ENCODE results near the gene SSTR3.

SSTR3 gene

DNA sequence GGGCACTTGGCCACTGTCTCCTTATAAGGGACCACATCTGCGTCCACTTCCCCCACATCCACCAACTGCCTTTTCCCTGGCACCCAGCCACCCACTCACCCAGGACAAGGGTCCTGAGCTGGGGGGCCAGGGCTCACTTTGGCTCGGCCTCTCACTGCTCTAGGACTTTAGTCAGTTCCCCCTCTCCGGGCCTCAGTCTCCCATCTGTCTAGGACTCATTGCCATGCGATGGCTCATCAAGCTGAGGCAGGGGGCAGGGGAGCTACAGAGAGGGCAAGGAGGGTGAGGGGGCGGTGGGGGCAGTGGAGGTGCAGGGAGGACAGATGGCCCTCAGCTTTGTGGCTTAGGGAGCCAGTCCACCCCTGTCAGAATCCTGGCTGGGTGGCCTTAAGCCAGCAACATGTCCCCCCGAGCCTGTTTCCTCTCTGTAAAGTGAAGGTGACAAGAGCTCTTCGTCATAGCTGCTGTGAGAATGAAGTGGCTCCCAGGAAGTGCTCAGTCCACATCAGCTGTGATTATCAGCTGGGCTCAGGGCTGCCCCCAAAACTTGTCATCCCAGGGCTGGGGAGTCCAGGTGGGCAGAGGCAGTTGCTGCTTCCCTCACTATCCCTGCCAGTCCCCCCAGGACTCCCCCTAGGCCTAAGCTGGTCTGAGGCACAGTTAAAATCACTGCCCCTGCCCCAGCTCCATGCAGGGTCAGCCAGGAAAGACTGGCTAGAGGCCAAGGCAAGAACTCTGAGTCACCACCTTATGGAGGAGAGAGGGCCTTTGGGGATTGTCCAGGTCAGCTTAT is 16.9 kb upstream of the SSTR3 start:
- peak; percentile 66 for DNase-seq (ENCODE audit: low spot score)

DNA sequence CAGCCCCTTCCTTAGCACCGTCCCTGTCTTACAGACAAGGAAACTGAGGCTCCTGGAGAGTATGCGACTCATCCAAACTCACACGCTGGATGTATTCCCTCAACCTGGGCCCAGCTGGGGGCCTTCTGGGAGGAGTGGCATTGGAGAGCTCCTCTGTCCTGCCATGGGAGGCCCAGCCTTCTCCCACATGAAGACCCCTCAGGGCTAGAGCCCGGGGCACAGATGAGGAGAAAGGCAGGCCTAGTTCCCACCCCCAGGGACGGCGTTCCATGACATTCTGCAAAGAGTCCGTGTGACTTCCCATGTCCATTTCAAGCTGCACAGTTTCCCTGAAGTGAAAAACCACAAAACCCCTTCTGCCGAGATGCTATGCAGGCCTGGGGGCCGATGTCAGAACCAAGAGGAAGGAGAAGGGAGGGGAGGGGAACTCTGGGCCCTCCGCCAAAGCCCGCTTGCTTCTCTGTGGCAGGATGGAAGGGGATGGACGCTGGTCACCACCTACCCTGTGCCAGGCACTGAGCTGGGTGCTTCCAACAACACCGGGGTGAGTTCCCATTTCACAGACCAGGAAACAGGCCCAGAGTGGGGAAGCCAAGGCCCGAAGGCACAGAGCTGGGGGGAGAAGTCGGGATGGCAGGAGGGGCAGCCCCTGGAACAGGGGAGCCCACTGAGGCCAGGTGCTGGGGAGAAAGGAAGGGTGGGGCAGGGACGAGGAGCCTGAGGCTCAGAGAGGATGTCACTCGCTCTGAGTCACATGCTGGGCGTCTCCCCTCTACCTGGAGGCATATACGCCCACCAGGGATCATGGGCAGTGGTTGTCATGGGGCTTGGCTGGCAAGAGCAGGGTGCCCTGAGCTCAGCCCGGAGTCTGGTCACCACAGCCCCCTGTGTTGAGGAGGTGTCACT is 16.1 kb upstream of the SSTR3 start:
- no peak for DNase-seq (ENCODE audit: low spot score)

DNA sequence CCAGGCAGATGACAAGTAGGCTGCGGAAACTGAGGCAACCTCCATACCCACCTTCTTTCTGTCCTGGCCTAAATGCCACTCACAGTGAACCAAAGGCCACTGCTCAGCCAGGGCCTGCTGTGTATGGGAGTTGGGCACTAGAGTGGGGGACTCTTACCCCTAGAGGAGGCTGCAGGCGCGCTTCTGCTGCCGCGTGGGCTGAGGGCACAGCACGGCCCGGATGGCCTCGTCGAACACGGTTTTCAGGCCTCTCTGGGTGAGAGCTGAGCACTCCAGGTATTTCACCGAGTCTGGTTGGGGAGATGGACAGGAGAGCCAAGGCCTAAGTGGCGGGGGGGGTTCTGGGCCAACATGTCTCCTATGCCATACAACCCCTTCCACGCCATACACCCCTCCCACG is 14.2 kb upstream of the SSTR3 start:
- no peak for DNase-seq (ENCODE audit: low spot score)

DNA sequence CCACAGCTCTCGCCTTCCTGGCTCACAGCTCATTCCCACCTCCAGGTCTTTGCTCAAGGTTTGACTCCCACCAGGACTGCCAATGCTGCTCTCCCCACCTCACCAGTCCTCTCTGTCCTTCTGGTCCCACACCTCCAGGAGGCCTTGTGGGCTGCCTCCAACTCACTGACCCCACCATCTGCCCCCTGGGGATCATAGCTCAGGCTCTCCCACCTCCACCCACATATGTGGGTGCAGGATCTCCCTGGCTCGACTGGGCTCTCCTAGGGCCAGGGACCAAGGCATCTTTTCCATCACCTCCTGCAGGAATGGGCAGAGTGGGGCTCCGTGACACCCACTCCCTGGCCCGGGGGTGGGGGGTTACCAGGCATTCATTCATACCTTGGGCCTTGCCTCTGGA is 13.8 kb upstream of the SSTR3 start:
- no peak for DNase-seq (ENCODE audit: low spot score)

DNA sequence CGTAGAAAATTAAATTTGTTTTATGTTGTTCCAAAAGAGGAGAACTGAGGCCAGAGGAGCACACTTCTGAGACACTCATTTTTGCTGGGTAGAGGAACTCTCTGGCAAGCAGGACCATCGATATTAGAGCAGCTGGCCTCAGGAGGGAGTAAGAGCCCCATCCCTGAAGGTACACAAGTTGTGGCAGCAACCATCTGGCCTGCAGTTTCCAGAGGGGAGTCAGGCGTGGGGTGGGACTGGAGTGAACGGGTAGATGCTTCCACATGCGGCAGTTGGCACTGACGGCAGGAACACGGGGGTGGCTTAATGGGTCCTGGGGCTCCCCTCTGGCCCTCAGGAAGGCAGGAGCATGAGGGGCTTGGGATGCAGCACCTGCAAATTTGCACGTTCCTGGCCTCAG is 13.2 kb upstream of the SSTR3 start:
- DNase-seq (ENCODE audit: low spot score) = no peak

DNA sequence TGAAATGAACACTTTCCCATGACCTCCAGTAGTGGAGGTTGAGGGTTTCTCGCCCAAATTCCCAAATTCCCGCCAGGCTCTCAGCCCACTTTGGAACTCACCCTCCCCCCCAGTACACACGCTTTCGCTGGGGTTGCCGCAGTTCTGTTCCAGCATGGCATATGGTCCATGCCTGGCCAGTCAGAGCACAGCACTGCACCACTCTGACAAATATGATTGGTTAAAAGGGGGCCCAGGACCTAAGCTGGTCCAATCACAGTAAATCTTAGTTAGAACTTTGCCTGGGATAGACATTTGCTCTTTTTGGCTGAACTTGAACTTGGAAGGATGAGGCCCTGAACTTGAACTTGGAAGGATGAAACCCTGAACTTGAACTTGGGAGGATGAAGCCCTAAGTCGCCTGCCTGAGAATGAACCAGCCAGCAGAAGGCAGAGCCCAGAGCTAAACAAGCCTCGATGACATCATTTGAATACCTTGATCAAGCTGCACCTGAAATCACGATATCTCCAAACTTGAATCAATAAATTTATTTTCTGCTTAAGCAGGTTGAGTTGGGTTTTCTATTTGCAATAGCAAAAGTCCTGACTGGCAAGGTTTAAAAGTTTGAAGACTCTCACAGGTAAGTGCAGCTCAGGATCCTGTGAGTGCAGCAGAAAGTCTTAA is 12.6 kb upstream of the SSTR3 start:
- DNase-seq (ENCODE audit: low spot score) = no peak

DNA sequence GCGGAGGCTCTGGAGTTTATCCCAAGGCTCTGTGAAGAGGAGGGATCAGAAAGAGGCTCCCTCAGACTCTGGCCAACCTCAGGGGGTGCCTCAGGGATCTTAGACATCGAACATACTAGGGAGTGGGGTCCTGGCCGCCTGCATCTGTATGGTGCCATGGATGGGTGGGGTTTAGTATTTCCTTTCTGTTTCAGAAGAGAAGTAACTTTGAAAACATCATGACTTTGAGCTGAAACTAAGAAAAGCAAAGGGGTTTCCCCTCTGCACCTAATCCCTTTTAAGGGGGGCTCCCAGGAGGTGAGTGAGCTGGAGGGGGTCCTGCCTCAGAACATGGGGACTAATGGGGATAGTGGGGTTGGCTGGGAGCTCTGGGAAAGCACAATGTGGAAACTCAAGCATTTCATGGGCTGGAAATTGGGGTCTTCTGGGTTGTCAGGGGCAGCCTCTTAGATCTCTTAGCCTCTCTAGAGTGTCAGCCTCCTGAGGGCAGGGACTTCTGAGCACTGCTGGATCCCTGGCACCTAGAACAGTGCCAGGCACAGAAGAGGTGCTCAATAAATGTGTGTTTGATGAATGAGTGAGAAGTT is 11.8 kb upstream of the SSTR3 start:
- no peak for DNase-seq (ENCODE audit: low spot score)

DNA sequence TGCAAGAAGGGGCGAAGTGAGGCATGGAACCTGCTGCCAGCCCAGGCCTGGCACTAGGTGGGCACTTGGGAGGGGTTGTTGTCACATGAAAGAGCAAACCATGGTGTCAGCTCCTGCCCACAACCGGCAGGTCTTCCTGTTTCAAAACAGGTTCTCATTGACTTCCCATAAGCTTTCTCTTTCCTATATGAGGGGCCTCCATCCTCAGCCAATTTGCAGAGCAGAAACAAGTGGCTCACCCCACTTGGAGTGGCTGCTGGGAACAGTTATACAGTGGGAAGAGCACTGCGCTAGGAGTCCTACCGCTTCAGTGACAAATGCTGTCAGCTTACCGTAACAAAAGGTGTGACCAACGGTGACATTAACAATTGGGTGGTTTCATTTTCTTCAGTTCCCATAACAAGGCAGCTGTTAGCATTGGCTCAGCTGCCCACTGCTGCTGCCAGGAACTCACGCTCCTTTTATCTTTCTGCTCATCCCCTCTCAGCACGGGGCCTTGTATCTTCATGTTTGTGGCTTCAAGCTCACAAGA is 10.2 kb upstream of the SSTR3 start:
- no peak for DNase-seq (ENCODE audit: low spot score)

DNA sequence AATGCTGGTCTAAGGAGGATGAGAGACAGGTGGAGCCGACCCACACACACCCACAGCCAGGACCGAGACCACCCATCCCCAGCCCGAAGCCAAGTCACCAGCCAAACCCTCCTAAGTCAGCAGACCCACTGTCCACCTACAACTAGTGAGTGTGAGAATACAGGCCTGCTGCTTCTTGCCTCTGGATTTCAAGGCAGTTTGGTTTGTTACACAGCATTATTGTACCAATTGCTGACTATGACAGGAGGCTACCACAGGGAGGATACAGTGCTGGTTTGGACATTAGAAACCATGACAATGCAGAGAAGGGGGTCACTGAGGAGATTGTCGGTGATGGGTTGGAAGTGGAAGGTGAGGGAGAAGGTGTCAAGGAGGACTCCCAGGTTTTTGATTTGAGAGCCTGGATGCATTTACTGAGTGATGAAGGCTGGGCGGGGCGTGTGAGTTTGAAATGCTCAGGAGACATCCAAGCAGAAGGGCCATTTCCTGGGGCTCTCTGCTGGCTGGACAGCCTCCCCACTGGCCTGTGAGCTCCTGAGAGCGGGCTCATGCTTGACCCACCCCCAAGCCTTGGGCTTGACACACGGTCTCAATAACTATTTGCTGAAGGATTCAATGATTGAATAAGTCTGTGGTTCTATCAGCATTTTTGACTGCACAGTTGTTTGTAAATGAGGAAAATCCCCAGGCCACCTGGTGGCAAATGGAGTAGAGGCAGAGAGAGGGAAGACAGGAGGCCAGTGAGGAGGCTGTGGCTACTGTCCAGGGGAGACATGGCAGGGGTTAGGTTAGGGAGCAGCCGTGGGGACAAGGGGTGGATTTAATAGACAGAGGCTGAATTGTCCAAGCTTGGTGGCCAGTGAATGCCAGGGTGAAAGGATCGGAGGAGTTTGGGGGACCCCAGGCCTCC is 9.4 kb upstream of the SSTR3 start:
- no peak for DNase-seq (ENCODE audit: low spot score)

DNA sequence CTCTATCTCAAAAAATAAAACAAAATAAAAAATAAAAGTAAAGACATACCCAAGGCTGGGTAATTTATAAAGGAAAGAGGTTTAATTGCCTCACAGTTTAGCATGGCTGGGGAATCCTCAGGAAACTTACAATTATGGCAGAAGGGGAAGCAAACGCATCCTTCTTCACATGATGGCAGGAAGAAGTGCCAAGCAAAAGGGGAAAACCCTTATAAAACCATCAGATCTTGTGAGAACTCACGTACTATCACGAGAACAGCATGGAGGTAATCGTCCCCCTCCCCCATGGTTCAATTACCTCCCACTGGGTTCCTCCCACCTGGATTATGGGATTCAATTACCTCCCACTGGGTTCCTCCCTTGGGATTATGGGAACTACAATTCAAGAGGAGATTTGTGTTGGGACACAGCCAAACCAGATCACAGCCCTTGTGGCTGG is 8.3 kb upstream of the SSTR3 start:
- no peak for DNase-seq (ENCODE audit: low spot score)

DNA sequence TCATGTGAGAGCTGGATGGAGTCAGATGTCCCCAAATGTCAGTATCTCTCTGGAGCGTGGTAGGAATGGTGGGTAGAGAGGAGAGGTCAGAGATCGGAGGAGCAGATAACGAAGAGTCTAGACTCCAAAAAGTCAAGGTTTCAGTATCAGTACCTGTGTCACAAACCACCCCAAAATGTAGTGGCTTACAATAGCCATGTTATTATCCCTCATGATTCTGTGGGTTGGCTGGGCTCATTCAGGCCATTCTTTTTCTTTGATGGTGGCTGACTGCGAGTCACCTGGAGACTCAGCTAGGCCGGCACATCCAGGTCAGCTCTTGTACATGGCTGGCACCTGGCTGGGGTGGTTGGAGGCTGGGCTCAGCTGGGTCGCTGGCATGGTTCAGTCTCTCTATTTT is 7.3 kb upstream of the SSTR3 start:
- no peak for DNase-seq (ENCODE audit: low spot score)

DNA sequence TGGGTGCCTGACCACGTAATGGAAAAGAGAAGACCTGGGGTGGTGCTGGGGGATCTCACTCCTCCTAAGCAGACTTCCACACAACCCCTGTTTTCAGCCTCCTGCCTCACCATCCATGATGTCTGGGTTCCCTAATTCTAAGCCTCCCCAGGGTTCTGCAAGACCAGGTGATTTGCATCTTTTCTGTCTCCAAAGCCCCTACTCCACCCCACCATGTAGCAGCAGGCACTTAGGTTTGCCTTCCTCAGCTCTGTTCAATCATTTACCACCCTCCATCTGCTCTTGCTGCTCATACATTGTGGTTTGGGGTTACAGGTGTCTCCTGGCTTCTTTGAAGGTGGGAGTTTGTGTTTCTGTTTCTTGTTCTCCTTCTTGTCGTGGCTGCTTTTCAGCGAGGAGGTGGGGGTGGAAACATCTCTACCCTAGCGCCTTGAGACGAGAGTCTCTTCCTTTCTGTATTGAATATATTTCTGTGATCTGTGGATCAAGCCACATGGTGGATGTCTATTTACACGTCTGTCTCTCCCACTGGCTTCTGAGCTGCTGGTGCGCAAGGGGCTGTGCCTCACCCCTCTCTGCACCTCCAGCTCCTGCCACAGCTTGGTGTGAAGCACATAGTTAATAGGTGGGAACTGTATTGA is 6.6 kb upstream of the SSTR3 start:
- no peak for DNase-seq (ENCODE audit: low spot score)

DNA sequence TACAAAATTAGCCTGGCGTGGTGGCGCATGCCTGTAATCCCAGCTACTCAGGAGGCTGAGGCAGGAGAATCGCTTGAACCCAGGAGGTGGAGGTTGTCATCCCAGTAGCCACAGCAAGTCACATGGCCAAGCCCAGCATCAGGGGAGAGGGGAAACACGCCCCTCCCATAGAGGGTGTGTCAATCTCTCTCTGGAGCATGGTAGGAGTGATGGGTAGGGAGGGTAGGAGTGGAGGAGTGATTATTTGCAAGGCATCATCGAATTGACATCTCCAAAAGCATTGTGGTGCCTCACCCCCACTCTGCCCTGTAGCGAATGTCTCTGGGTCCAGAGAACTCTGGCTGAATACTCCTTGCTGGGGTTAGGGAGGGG is 6.1 kb upstream of the SSTR3 start:
- no peak for DNase-seq (ENCODE audit: low spot score)

DNA sequence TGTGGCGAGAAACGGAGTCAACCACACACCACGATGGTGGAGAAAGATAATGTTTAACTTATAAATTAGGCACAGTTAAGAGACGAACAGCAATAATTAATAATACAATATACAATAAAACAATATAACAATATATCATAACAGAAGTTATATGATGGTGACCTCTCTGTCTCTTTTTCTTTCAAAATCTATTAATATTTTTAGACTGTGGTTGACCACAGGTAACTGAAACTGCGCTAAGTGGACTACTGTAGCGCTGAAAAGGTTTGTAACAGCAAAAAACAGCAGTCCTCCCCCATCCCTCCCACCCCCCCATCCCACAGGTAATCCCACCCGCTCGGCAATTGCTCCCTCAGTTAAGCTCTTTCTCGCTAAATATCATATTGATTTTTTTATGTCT is 3.6 kb upstream of the SSTR3 start:
- DNase-seq (ENCODE audit: low spot score) = no peak

DNA sequence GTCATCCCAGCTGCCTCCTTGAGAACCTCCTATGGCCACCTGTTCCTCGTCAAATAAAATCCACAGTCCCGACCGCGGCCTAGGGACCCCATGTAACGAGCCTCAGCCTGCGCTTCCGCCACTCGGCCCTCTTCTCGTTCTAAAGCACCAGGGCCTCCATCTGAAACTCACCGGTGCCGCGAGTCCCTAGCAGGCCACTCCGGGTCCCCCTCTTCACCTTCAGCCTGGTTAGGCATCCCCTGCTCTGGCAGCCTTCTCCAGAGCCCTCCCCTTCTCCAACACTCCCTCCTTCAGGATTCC is 2.4 kb upstream of the SSTR3 start:
- no peak for DNase-seq (ENCODE audit: low spot score)

DNA sequence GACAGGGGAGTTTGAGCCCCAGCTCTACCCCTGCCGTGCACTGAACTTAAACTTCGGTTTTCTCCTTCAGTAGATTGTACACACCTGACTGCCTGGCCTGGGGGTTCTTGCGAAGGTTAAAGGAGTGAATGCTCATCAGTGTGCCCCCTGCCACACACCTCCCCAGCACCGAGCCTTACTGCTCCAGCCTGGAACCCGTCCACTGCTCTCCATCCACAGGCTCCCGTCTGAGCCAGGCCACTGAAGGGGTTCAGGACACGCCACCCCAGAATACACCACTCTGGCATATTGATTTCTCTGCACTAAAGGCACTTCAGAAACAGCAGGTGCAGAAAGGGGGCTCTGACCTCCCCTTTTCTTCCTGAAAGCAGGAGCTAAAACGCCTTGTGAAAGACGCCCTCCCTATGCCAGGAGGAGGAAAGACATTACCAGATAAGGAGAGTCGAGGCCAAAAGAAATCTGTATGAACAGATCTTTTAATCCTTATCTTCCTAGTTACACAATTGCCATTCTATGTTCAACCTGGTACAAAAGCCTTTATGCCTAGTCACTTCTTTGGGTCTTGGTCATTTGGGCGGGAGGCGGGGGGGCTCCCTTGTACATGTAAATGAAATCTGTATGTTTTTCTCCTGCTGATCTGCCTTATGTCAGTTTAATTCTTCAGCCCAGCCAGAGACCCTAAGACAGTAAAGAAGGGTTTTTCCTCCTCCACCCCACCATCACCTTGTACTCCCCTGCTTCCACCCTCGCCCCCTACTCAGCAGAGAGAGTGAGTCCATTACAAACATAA is 1.9 kb upstream of the SSTR3 start:
- no peak for DNase-seq (ENCODE audit: low spot score)

DNA sequence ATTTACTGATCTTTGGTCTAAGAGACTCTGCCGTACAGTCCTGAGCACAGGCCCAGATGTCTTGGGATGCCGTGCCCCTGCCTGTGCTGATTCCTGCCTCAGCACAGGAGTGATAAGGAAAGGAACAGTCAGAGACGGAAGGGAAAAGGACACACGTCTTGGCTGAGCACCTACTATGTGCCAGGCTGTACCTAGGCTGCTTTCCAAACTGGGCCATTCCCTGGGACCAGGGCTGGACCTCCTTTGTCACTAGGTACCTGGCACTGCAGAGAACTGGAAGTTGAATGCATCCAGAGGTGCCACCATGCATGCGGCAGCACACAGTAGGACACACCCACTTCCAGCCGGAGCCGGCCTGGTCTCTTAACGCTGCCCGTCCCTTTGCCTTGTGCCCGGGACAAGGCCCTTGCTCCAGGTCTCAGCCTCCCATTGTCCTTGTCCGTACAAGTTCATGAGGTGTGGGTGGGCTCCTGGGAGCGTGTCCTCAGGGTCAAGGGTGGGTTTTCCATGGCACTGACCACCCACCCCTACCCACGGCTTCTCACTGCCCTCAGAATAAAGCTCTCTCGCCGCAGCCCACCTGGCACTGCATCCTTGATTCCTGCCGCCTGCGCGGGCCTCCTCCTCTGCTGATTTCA is 1.1 kb upstream of the SSTR3 start:
- DNase-seq (ENCODE audit: low spot score) = no peak

DNA sequence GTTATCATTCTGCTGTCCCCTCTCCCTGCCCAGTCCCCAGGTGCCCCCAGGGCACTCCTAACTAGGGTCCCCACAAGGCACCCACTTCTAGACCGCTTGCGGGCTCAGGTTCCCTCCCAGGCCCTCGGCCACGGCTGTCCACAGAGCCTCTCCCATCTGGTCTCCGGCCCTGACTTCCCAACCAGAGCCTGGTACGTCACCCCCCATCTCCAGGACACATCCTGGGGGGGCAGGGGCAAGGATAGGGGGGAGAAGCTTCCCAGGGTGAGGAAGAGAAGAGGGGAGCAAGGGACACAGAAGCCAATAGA is 457 bp downstream of the SSTR3 start:
- no peak for DNase-seq (ENCODE audit: low spot score)

DNA sequence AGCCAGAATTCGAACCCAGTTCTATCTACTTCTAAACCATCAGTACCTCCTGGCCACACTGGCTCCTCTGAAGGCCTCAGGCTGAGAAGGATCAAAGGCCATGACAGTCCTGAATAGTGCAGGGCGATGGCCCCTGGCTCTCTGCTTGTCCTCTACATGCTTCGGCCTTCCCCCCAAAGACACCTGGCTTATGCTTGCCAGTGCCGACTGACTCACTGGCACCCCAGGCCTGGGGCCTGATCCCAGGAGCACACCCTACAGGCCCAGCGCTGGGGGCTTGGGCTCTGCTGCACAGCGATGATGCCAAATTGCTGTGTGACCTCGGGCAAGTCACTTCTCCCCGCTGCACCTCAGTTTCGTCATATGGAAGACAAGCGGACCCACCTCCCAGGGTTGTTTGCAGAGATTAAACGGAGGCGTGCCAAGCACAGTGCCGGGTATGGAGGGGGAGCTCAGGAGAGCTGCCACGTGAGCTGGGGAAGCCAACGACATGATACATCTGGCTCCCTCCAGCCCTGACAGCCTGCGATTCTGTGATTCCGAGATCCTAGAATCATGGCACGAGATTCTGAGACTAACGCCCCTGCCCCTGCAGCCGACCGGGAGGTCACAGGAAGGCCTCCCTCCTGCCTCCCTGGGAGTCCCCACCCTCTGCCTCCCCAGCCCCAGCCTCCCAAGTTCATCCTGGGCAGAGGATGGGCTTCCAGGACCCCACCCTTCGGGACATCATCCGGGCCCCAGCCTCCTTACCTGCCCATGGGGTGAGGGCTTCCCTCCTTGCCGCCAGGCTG is 1.0 kb downstream of the SSTR3 start:
- DNase-seq (ENCODE audit: low spot score) = no peak

Measured in kidney capillary endothelial cell (primary cell).